ENCODE measurements around the gene LGR5.

DNA sequence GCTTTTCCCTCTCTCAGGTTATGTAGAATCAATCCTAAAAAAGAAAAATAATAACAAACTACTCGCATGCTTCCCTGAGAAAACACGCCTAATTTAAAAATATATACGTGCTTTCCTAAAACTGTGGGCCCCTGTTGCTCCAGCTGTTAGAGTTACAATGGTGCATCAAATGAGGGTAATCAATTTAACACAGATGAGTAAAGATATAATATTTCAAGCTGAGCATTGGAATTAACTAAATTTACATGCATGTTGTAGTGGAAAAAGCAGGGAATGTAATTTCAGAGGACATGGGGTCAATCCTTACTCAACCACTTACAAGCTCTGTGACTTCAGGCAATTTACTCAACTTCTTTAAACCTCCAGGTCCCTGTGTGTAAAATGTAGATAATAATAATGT is 22.4 kb upstream of the LGR5 start:
- TF ChIP-seq TCF12 (IDR thresholded peaks at IDR 0.05) (no peak), TCF12 (CRISPR knock-in tag; IDR thresholded peaks at IDR 0.05) (no peak), NFYB (CRISPR knock-in tag; IDR thresholded peaks at IDR 0.05) (no peak), ZNF282 (IDR thresholded peaks at IDR 0.05; ENCODE audit: partially characterized antibody) (no peak)
- TF ChIP-seq, protein P1, sequence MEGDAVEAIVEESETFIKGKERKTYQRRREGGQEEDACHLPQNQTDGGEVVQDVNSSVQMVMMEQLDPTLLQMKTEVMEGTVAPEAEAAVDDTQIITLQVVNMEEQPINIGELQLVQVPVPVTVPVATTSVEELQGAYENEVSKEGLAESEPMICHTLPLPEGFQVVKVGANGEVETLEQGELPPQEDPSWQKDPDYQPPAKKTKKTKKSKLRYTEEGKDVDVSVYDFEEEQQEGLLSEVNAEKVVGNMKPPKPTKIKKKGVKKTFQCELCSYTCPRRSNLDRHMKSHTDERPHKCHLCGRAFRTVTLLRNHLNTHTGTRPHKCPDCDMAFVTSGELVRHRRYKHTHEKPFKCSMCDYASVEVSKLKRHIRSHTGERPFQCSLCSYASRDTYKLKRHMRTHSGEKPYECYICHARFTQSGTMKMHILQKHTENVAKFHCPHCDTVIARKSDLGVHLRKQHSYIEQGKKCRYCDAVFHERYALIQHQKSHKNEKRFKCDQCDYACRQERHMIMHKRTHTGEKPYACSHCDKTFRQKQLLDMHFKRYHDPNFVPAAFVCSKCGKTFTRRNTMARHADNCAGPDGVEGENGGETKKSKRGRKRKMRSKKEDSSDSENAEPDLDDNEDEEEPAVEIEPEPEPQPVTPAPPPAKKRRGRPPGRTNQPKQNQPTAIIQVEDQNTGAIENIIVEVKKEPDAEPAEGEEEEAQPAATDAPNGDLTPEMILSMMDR (CRISPR knock-in tag; IDR thresholded peaks at IDR 0.05) = no peak
